Activated gamma-delta T cell treated with Interleukin-2 at 50 U/mL for 16 hours (primary cell): ENCODE results near the gene ENKUR.

Experiments
- DNase-seq: peaks from one replicate; pipeline ENCODE4 v3.0.0-alpha.2; 2020

ENKUR gene

GRCh38 chr10:25015828-25016375 is at the start of gene ENKUR:
Gene ENKUR, minus strand, starts transcription at chr10:25016158. Its CDS starts 222 bp downstream, at chr10:25015936.
- DNase-seq = peak; percentile 93

- DNase-seq = no peak
Observed at GRCh38 chr10:25064401-25064800, 48.4 kb upstream of the ENKUR start.

- DNase-seq = no peak
Observed at GRCh38 chr10:25063644-25064043, 47.7 kb upstream of the ENKUR start.

GRCh38 chr10:25063157-25063556 is 47.2 kb upstream of the ENKUR start:
- no peak for DNase-seq

GRCh38 chr10:25061711-25062449 is 45.9 kb upstream of the ENKUR start:
- no peak for DNase-seq

GRCh38 chr10:25061125-25061524 is 45.2 kb upstream of the ENKUR start:
- DNase-seq = no peak

GRCh38 chr10:25059990-25060389 is 44.0 kb upstream of the ENKUR start:
- no peak for DNase-seq

- DNase-seq = no peak
Observed at GRCh38 chr10:25057886-25058285, 41.9 kb upstream of the ENKUR start.

- no peak for DNase-seq
Observed at GRCh38 chr10:25056726-25057125, 40.8 kb upstream of the ENKUR start.

- no peak for DNase-seq
Observed at GRCh38 chr10:25052012-25052411, 36.1 kb upstream of the ENKUR start.

- DNase-seq = no peak
Observed at GRCh38 chr10:25050402-25050801, 34.4 kb upstream of the ENKUR start.

- DNase-seq = no peak
Observed at GRCh38 chr10:25049966-25050365, 34.0 kb upstream of the ENKUR start.

- no peak for DNase-seq
Observed at GRCh38 chr10:25048450-25048849, 32.5 kb upstream of the ENKUR start.

GRCh38 chr10:25047591-25048301 is 31.8 kb upstream of the ENKUR start:
- no peak for DNase-seq

- DNase-seq = no peak
Observed at GRCh38 chr10:25047088-25047487, 31.1 kb upstream of the ENKUR start.

GRCh38 chr10:25046641-25047040 is 30.7 kb upstream of the ENKUR start:
- DNase-seq = no peak

- DNase-seq = no peak
Observed at GRCh38 chr10:25039531-25039930, 23.6 kb upstream of the ENKUR start.

- DNase-seq = no peak
Observed at GRCh38 chr10:25038325-25038724, 22.4 kb upstream of the ENKUR start.

- DNase-seq = no peak
Observed at GRCh38 chr10:25036381-25036780, 20.4 kb upstream of the ENKUR start.

GRCh38 chr10:25029519-25029918 is 13.6 kb upstream of the ENKUR start:
- no peak for DNase-seq

GRCh38 chr10:25028711-25029110 is 12.8 kb upstream of the ENKUR start:
- no peak for DNase-seq

- no peak for DNase-seq
Observed at GRCh38 chr10:25026463-25026862, 10.5 kb upstream of the ENKUR start.

GRCh38 chr10:25024528-25024927 is 8.6 kb upstream of the ENKUR start:
- DNase-seq = no peak

- no peak for DNase-seq
Observed at GRCh38 chr10:25023278-25023677, 7.3 kb upstream of the ENKUR start.
